Upper lobe of left lung (tissue), 4 donors: ENCODE data around the gene SLC35E4.

Experiments used
- POLR2AphosphoS5 ChIP-seq, 2 donors: sonication (generic); formaldehyde crosslinking; IDR thresholded peaks; one replicate each; pipeline ENCODE4 v1.5.1; 2017; ENCODE audit warnings: antibody characterized with exemption in 2 of 2
- TF ChIP-seq, protein P1 (sequence below), 6 experiments: fragments of 450-650 bp in 4 of 6; fragments of 200-600 bp in 2 of 6; sonication (generic) in 2 of 6; IDR thresholded peaks; one replicate each; pipeline ENCODE4 v1.5.1; 2016 to 2019; ENCODE audit warnings: antibody characterized with exemption in 6 of 6

GRCh38 chr22:30665266-30665665, 29.7 kb downstream of the SLC35E4 start:
- TF ChIP-seq, protein P1, sequence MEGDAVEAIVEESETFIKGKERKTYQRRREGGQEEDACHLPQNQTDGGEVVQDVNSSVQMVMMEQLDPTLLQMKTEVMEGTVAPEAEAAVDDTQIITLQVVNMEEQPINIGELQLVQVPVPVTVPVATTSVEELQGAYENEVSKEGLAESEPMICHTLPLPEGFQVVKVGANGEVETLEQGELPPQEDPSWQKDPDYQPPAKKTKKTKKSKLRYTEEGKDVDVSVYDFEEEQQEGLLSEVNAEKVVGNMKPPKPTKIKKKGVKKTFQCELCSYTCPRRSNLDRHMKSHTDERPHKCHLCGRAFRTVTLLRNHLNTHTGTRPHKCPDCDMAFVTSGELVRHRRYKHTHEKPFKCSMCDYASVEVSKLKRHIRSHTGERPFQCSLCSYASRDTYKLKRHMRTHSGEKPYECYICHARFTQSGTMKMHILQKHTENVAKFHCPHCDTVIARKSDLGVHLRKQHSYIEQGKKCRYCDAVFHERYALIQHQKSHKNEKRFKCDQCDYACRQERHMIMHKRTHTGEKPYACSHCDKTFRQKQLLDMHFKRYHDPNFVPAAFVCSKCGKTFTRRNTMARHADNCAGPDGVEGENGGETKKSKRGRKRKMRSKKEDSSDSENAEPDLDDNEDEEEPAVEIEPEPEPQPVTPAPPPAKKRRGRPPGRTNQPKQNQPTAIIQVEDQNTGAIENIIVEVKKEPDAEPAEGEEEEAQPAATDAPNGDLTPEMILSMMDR (IDR thresholded peaks at IDR 0.05), result no peak
- no peak for TF ChIP-seq POLR2AphosphoS5 (IDR thresholded peaks at IDR 0.05)
